ENCODE data around the gene SCAF11. TPM values are rescaled to one million over a fixed set of nuclear protein-coding genes. Genes with fewer than 3 reads are reported as not detected.
"Not testable (repeated sequence)": the region's sequence is repeated elsewhere in the genome, so short reads cannot be mapped to it uniquely, and the experiment has no call there.

Gene SCAF11
- total RNA-seq, 2 experiments from 2014 or later: 130 TPM

- Histone ChIP-seq H3K9me3 (ENCODE audit: low read length) (no peaks in the 10 kb centered on the region), H3K36me3 (ENCODE audit: insufficient read depth, low read length) (no peaks in the 10 kb centered on the region), H3K4me2 (ENCODE audit: low read length) (no peak overlapping the region), H2AFZ (ENCODE audit: low read length) (no peak overlapping the region), H4K20me1 (ENCODE audit: insufficient read depth, low read length) (no peaks in the 10 kb centered on the region), H3K4me3 (ENCODE audit: low read depth, low read length, poor library complexity, severe bottlenecking) (no peak overlapping the region), H3K9me2 (ENCODE audit: insufficient read depth, low read length) (no peaks in the 10 kb centered on the region), H3K27ac (ENCODE audit: low read depth, low read length, poor library complexity, severe bottlenecking) (no peak overlapping the region), H3K4me1 (ENCODE audit: insufficient read depth, low read length, poor library complexity, severe bottlenecking) (no peaks in the 10 kb centered on the region), H3K79me2 (ENCODE audit: insufficient read depth, low read depth, low read length) (no peaks in the 10 kb centered on the region)
- POLR2A ChIA-PET: no interaction called here
- no peak for DNase-seq (ENCODE audit: low spot score)
- CTCF ChIA-PET (ENCODE audit: unreplicated experiment): no interaction called here
- no TSS peak for BruUV-seq (replicated peaks)
- no peak for TF ChIP-seq CTCF (conservative IDR thresholded peaks at IDR 0.05; ENCODE audit: low read length)
- intact Hi-C loops (cut with micrococcal nuclease; ENCODE audit: unreplicated experiment): loop anchor here (5.0 kb wide), 2 partner anchors 242 to 462 kb away; no protein-coding TSS in a partner anchor
These were observed 14.3 kb upstream of the SCAF11 start for GRCh38 chr12:46004715-46005114.

GRCh38 chr12:46000076-46000475 lies 9.7 kb upstream of the SCAF11 start:
- H3K9me3 ChIP-seq (ENCODE audit: low read length); POLR2A ChIA-PET; BruUV-seq (replicated peaks); H2AFZ ChIP-seq (ENCODE audit: low read length); DNase-seq (ENCODE audit: low spot score); H4K20me1 ChIP-seq (ENCODE audit: insufficient read depth, low read length); H3K27ac ChIP-seq (ENCODE audit: low read depth, low read length, poor library complexity, severe bottlenecking); H3K4me2 ChIP-seq (ENCODE audit: low read length); H3K36me3 ChIP-seq (ENCODE audit: insufficient read depth, low read length); CTCF ChIA-PET (ENCODE audit: unreplicated experiment); H3K79me2 ChIP-seq (ENCODE audit: insufficient read depth, low read depth, low read length); H3K4me3 ChIP-seq (ENCODE audit: low read depth, low read length, poor library complexity, severe bottlenecking); H3K9me2 ChIP-seq (ENCODE audit: insufficient read depth, low read length); H3K4me1 ChIP-seq (ENCODE audit: insufficient read depth, low read length, poor library complexity, severe bottlenecking): not testable (repeated sequence)
- intact Hi-C loops (cut with micrococcal nuclease; ENCODE audit: unreplicated experiment): loop anchor here (5.0 kb wide), 1 partner anchor 238 kb away; no protein-coding TSS in a partner anchor

GRCh38 chr12:45994736-45995135 lies 4.4 kb upstream of the SCAF11 start:
- TF ChIP-seq CTCF (conservative IDR thresholded peaks at IDR 0.05; ENCODE audit: low read length): no peak
- TF ChIP-seq EZH2phosphoT487 (IDR thresholded peaks at IDR 0.05; ENCODE audit: borderline replicate concordance, low read depth, low read length): no peak
- ChIA-PET POLR2A (interaction anchor here (0.7 kb wide), 2 partner anchors 44 to 1091 kb away, joined by 3 read pairs; no protein-coding TSS in a partner anchor), CTCF (ENCODE audit: unreplicated experiment) (interaction anchor here (0.5 kb wide), 1 partner anchor 41 kb away, joined by 3 read pairs; no protein-coding TSS in a partner anchor)
- no peak overlapping the region for H3K4me3 ChIP-seq (ENCODE audit: low read depth, low read length, poor library complexity, severe bottlenecking)
- no peak overlapping the region for H3K4me2 ChIP-seq (ENCODE audit: low read length)
- peaks cover 12% of the 10 kb centered on the region; the same call in 1 of the 2 replicates for H3K79me2 ChIP-seq (ENCODE audit: insufficient read depth, low read depth, low read length)
- no peaks in the 10 kb centered on the region; the same call in 1 of the 2 replicates for H3K9me3 ChIP-seq (ENCODE audit: low read length)
- intact Hi-C loops (cut with micrococcal nuclease; ENCODE audit: unreplicated experiment): loop anchor here (5.0 kb wide), 2 partner anchors 378 to 1223 kb away; partner anchors contain the start of gene SLC38A2
- H3K4me1 ChIP-seq (ENCODE audit: insufficient read depth, low read length, poor library complexity, severe bottlenecking): peaks cover 10% of the 10 kb centered on the region
- no peak overlapping the region for H3K27ac ChIP-seq (ENCODE audit: low read depth, low read length, poor library complexity, severe bottlenecking)
- H2AFZ ChIP-seq (ENCODE audit: low read length): no peak overlapping the region
- BruUV-seq (replicated peaks): no TSS peak
- no peaks in the 10 kb centered on the region for H4K20me1 ChIP-seq (ENCODE audit: insufficient read depth, low read length)
- no peak for DNase-seq (ENCODE audit: low spot score)
- H3K9me2 ChIP-seq (ENCODE audit: insufficient read depth, low read length): no peaks in the 10 kb centered on the region
- no peaks in the 10 kb centered on the region for H3K36me3 ChIP-seq (ENCODE audit: insufficient read depth, low read length)
